ENCODE measurements around the gene CTPS2. TPM values are rescaled to one million over a fixed set of nuclear protein-coding genes. Genes with fewer than 3 reads are reported as not detected.
"Not testable (repeated sequence)": the region's sequence is repeated elsewhere in the genome, so short reads cannot be mapped to it uniquely, and the experiment has no call there.

Gene CTPS2
- total RNA-seq, 1 experiment from 2014 or later: 18.9 TPM

DNA sequence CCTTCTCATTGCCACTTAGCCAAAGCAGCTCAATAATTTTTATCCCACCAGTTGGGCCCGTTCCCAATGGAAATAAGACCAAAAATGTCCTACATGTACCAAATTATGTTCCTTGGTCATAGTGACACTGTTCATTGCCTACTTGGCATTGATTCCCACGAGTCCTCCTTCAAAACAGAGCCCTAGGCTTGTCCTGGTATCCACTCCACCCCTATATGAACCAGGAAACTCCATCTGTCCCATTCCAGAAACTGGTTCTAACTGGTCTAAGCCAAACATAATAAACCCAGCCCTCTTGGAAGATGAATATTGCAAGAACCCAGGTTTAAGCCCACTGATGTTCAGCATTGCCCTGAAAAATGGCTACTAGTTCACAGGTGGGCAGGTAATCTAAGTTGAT, 93.4 kb downstream of the CTPS2 start:
- DNase-seq: no peak
- Histone ChIP-seq H3K9ac (ENCODE audit: low read length) (no peak overlapping the region), H3K36me3 (ENCODE audit: insufficient read depth, low read length) (no peaks in the 10 kb centered on the region), H3K4me3 (ENCODE audit: low read length) (no peak overlapping the region), H3K9me2 (replicated peaks; ENCODE audit: insufficient read depth, low read length) (no peaks in the 10 kb centered on the region), H3K4me1 (ENCODE audit: low read length) (no peaks in the 10 kb centered on the region), H3K79me2 (ENCODE audit: low read length) (no peaks in the 10 kb centered on the region), H3K4me2 (ENCODE audit: low read depth, low read length, poor library complexity, severe bottlenecking) (no peak overlapping the region), H3K9me3 (ENCODE audit: low read length) (no peaks in the 10 kb centered on the region), H3K27me3 (ENCODE audit: low read length) (no peaks in the 10 kb centered on the region), H3K27ac (ENCODE audit: low read length) (no peak overlapping the region), H2AFZ (ENCODE audit: low read length) (no peak overlapping the region), H4K20me1 (ENCODE audit: insufficient read depth, low read depth, low read length) (no peaks in the 10 kb centered on the region)

DNA sequence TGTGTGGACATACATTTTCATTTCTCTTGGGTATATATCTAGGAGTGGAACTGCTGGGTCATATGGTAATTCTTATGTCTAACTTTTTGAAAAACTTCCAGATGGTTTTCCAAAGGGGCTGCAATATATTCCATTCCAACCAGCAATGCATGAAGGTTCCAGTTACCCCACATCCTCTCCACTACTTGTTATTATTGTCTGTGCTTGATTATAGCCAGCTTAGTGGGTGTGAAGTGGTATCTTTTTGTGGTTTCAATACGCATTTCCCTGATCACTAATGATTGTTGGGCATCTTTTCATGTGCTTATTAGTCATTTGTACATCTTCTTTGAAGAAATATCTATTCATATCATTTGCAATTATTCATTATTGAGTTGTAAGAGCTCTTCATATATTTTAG, 94.0 kb downstream of the CTPS2 start:
- Histone ChIP-seq H3K9me2 (replicated peaks; ENCODE audit: insufficient read depth, low read length) (no peaks in the 10 kb centered on the region), H3K9ac (ENCODE audit: low read length) (no peak overlapping the region), H2AFZ (ENCODE audit: low read length) (no peak overlapping the region), H3K36me3 (ENCODE audit: insufficient read depth, low read length) (no peaks in the 10 kb centered on the region), H3K4me1 (ENCODE audit: low read length) (no peaks in the 10 kb centered on the region), H4K20me1 (ENCODE audit: insufficient read depth, low read depth, low read length) (no peaks in the 10 kb centered on the region), H3K27ac (ENCODE audit: low read length) (no peak overlapping the region), H3K4me2 (ENCODE audit: low read depth, low read length, poor library complexity, severe bottlenecking) (no peak overlapping the region), H3K4me3 (ENCODE audit: low read length) (no peak overlapping the region), H3K9me3 (ENCODE audit: low read length) (no peaks in the 10 kb centered on the region), H3K79me2 (ENCODE audit: low read length) (no peaks in the 10 kb centered on the region), H3K27me3 (ENCODE audit: low read length) (no peaks in the 10 kb centered on the region)
- DNase-seq: no peak

- no peak overlapping the region for H3K9ac ChIP-seq (ENCODE audit: low read length)
- H3K4me1 ChIP-seq (ENCODE audit: low read length): no peaks in the 10 kb centered on the region
- DNase-seq: no peak
- H4K20me1 ChIP-seq (ENCODE audit: insufficient read depth, low read depth, low read length): no peaks in the 10 kb centered on the region
- H3K4me2 ChIP-seq (ENCODE audit: low read depth, low read length, poor library complexity, severe bottlenecking): no peak overlapping the region
- no peak overlapping the region for H3K4me3 ChIP-seq (ENCODE audit: low read length)
- no peak overlapping the region for H2AFZ ChIP-seq (ENCODE audit: low read length)
- H3K9me2 ChIP-seq (replicated peaks; ENCODE audit: insufficient read depth, low read length): no peaks in the 10 kb centered on the region
- H3K9me3 ChIP-seq (ENCODE audit: low read length): no peaks in the 10 kb centered on the region
- no peaks in the 10 kb centered on the region for H3K27me3 ChIP-seq (ENCODE audit: low read length)
- H3K27ac ChIP-seq (ENCODE audit: low read length): no peak overlapping the region
- no peaks in the 10 kb centered on the region for H3K79me2 ChIP-seq (ENCODE audit: low read length)
- no peaks in the 10 kb centered on the region for H3K36me3 ChIP-seq (ENCODE audit: insufficient read depth, low read length)
Measured at GRCh38 chrX:16617382-16617781, 95.1 kb downstream of the CTPS2 start.

GRCh38 chrX:16612257-16612897, 100.1 kb downstream of the CTPS2 start:
- H3K9me3 ChIP-seq (ENCODE audit: low read length): no peaks in the 10 kb centered on the region
- no peaks in the 10 kb centered on the region for H3K36me3 ChIP-seq (ENCODE audit: insufficient read depth, low read length)
- no peak overlapping the region for H3K4me2 ChIP-seq (ENCODE audit: low read depth, low read length, poor library complexity, severe bottlenecking)
- H3K27ac ChIP-seq (ENCODE audit: low read length): no peak overlapping the region
- no peaks in the 10 kb centered on the region for H3K4me1 ChIP-seq (ENCODE audit: low read length)
- no peaks in the 10 kb centered on the region for H3K27me3 ChIP-seq (ENCODE audit: low read length)
- H3K79me2 ChIP-seq (ENCODE audit: low read length): no peaks in the 10 kb centered on the region
- H2AFZ ChIP-seq (ENCODE audit: low read length): no peak overlapping the region
- H3K4me3 ChIP-seq (ENCODE audit: low read length): no peak overlapping the region
- no peak for DNase-seq
- H3K9ac ChIP-seq (ENCODE audit: low read length): no peak overlapping the region
- no peaks in the 10 kb centered on the region for H4K20me1 ChIP-seq (ENCODE audit: insufficient read depth, low read depth, low read length)
- H3K9me2 ChIP-seq (replicated peaks; ENCODE audit: insufficient read depth, low read length): no peaks in the 10 kb centered on the region

GRCh38 chrX:16610654-16611053, 101.8 kb downstream of the CTPS2 start:
- not testable (repeated sequence) for H3K36me3 ChIP-seq (ENCODE audit: insufficient read depth, low read length); DNase-seq; H3K4me3 ChIP-seq (ENCODE audit: low read length); H2AFZ ChIP-seq (ENCODE audit: low read length); H3K9me3 ChIP-seq (ENCODE audit: low read length); H3K27me3 ChIP-seq (ENCODE audit: low read length); H3K9me2 ChIP-seq (replicated peaks; ENCODE audit: insufficient read depth, low read length); H3K9ac ChIP-seq (ENCODE audit: low read length); H3K4me1 ChIP-seq (ENCODE audit: low read length); H4K20me1 ChIP-seq (ENCODE audit: insufficient read depth, low read depth, low read length); H3K79me2 ChIP-seq (ENCODE audit: low read length); H3K27ac ChIP-seq (ENCODE audit: low read length); H3K4me2 ChIP-seq (ENCODE audit: low read depth, low read length, poor library complexity, severe bottlenecking)

DNA sequence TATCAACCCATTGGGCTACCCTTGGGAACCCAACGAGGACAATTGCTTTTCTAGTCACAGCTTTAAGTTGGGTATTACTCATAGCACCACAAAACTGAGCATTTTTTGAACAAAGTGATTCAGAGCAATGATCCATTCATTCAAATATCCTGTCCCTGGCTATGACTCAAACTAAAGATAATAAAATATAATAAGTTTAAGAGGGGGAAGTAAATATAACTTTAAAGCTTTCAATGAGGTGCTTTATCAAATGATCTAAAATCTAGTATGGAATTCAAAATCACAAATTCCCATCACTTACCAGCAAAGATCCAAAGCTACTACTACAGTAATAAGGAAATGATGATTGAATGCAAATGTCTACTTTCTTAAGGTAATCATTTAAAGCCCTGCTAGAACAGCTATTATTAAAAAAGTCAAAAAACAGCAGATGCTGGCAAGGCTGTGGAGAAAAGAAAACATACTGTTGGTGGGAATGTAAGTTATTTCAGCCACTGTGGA, 102.3 kb downstream of the CTPS2 start:
- Histone ChIP-seq H3K79me2 (ENCODE audit: low read length) (no peaks in the 10 kb centered on the region), H3K27me3 (ENCODE audit: low read length) (no peaks in the 10 kb centered on the region), H3K9me2 (replicated peaks; ENCODE audit: insufficient read depth, low read length) (no peaks in the 10 kb centered on the region), H3K36me3 (ENCODE audit: insufficient read depth, low read length) (no peaks in the 10 kb centered on the region), H3K9me3 (ENCODE audit: low read length) (no peaks in the 10 kb centered on the region), H3K9ac (ENCODE audit: low read length) (no peak overlapping the region), H3K4me2 (ENCODE audit: low read depth, low read length, poor library complexity, severe bottlenecking) (no peak overlapping the region), H2AFZ (ENCODE audit: low read length) (no peak overlapping the region), H4K20me1 (ENCODE audit: insufficient read depth, low read depth, low read length) (no peaks in the 10 kb centered on the region), H3K27ac (ENCODE audit: low read length) (no peak overlapping the region), H3K4me1 (ENCODE audit: low read length) (no peaks in the 10 kb centered on the region), H3K4me3 (ENCODE audit: low read length) (no peak overlapping the region)
- no peak for DNase-seq

DNA sequence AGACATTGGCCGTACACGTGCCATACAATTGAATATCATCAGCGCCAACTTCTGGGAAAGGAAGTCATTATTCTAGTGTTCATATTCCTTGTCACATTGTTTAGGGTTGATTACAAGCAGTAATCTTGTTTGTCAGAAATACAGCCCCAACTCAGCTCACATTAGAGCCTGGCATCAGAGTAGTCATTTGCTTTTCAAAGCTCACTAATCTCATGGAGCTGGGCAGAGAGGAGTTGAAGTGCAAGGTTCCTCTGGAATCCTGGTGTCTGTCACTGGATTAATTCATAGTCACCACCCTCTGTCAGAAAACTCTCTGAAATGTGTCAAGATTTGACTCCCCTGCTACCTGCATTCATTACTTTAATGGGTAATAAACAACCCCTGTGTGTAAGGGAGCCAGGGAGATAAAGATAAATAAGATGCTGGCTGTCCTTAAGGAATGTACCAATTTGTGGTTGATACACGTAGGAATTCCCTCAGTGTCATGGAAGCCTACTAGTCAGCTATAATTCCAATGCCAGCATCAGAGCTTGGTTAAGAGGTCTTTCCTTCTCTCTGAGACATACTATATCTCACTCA, 106.2 kb downstream of the CTPS2 start:
- H3K4me3 ChIP-seq (ENCODE audit: low read length): no peak overlapping the region
- H3K9me3 ChIP-seq (ENCODE audit: low read length): no peaks in the 10 kb centered on the region
- no peaks in the 10 kb centered on the region for H3K4me1 ChIP-seq (ENCODE audit: low read length)
- H3K9me2 ChIP-seq (replicated peaks; ENCODE audit: insufficient read depth, low read length): no peaks in the 10 kb centered on the region
- H4K20me1 ChIP-seq (ENCODE audit: insufficient read depth, low read depth, low read length): no peaks in the 10 kb centered on the region
- H3K9ac ChIP-seq (ENCODE audit: low read length): no peak overlapping the region
- H2AFZ ChIP-seq (ENCODE audit: low read length): no peak overlapping the region
- no peak overlapping the region for H3K27ac ChIP-seq (ENCODE audit: low read length)
- DNase-seq: no peak
- H3K79me2 ChIP-seq (ENCODE audit: low read length): no peaks in the 10 kb centered on the region
- H3K4me2 ChIP-seq (ENCODE audit: low read depth, low read length, poor library complexity, severe bottlenecking): no peak overlapping the region
- H3K27me3 ChIP-seq (ENCODE audit: low read length): no peaks in the 10 kb centered on the region
- no peaks in the 10 kb centered on the region for H3K36me3 ChIP-seq (ENCODE audit: insufficient read depth, low read length)

DNA sequence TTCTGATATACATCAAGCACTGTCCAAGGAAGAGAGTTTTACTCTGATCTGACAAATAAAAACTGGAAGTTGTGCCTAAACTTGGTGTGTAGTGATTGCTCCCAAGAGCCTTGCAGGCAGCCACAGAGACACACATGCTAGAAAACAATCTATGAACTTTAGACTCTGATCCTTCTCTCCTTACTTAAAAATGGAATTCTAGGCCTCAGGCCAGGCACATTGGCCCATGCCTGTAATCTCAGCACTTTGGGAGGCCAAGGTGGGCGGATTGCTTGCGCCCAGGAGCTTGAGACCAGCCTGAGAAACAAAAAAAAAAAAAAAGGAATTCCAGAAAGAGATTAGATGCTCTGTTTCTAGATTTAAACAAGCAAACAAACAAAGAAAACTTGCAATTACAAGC, 108.1 kb downstream of the CTPS2 start:
- Histone ChIP-seq H3K36me3 (ENCODE audit: insufficient read depth, low read length) (no peaks in the 10 kb centered on the region), H3K4me2 (ENCODE audit: low read depth, low read length, poor library complexity, severe bottlenecking) (no peak overlapping the region), H2AFZ (ENCODE audit: low read length) (no peak overlapping the region), H3K9me3 (ENCODE audit: low read length) (no peaks in the 10 kb centered on the region), H3K4me3 (ENCODE audit: low read length) (no peak overlapping the region), H3K4me1 (ENCODE audit: low read length) (no peaks in the 10 kb centered on the region), H4K20me1 (ENCODE audit: insufficient read depth, low read depth, low read length) (no peaks in the 10 kb centered on the region), H3K9me2 (replicated peaks; ENCODE audit: insufficient read depth, low read length) (no peaks in the 10 kb centered on the region), H3K9ac (ENCODE audit: low read length) (no peak overlapping the region), H3K27me3 (ENCODE audit: low read length) (no peaks in the 10 kb centered on the region), H3K27ac (ENCODE audit: low read length) (no peak overlapping the region), H3K79me2 (ENCODE audit: low read length) (no peaks in the 10 kb centered on the region)
- DNase-seq: no peak
